AG08395 (cell line): Measurements from ENCODE around the gene SLC7A7.
A peak's percentile ranks its signal among the peaks of the same experiment; 100 is the strongest.
"Not testable (repeated sequence)": the region's sequence is repeated elsewhere in the genome, so short reads cannot be mapped to it uniquely, and the experiment has no call there.

Experiments used
- DNase-seq: peaks from one replicate; pipeline ENCODE4 v3.0.0; 2012; ENCODE audit warnings: mixed read lengths, low spot score

SLC7A7 gene

GRCh38 chr14:22792158-22792557, 23.1 kb downstream of the SLC7A7 start:
- no peak for DNase-seq

GRCh38 chr14:22791301-22791700, 23.9 kb downstream of the SLC7A7 start:
- DNase-seq = peak; percentile 73

- no peak for DNase-seq
Observed at GRCh38 chr14:22786685-22787084, 28.6 kb downstream of the SLC7A7 start.

- DNase-seq = peak; percentile 57
Observed at GRCh38 chr14:22781301-22781991, 33.8 kb downstream of the SLC7A7 start.

GRCh38 chr14:22780941-22781300, 34.3 kb downstream of the SLC7A7 start:
- DNase-seq = no peak

GRCh38 chr14:22780105-22780679, 35.0 kb downstream of the SLC7A7 start:
- no peak for DNase-seq

- no peak for DNase-seq
Observed at GRCh38 chr14:22778084-22778483, 37.2 kb downstream of the SLC7A7 start.

- not testable (repeated sequence) for DNase-seq
Observed at GRCh38 chr14:22776849-22777248, 38.4 kb downstream of the SLC7A7 start.

- DNase-seq = no peak
Observed at GRCh38 chr14:22776215-22776614, 39.0 kb downstream of the SLC7A7 start.

- DNase-seq = no peak
Observed at GRCh38 chr14:22774011-22774706, 41.1 kb downstream of the SLC7A7 start.

- no peak for DNase-seq
Observed at GRCh38 chr14:22773162-22774010, 41.8 kb downstream of the SLC7A7 start.

GRCh38 chr14:22772725-22773124, 42.5 kb downstream of the SLC7A7 start:
- no peak for DNase-seq

- DNase-seq = no peak
Observed at GRCh38 chr14:22770481-22771187, 44.6 kb downstream of the SLC7A7 start.

- DNase-seq = no peak
Observed at GRCh38 chr14:22769369-22769768, 45.9 kb downstream of the SLC7A7 start.

GRCh38 chr14:22768947-22769346, 46.3 kb downstream of the SLC7A7 start:
- no peak for DNase-seq

- no peak for DNase-seq
Observed at GRCh38 chr14:22767323-22767589, 48.0 kb downstream of the SLC7A7 start.

- peak; percentile 98 for DNase-seq
Observed at GRCh38 chr14:22766457-22767322, 48.5 kb downstream of the SLC7A7 start, which contains the start of gene OXA1L. Gene OXA1L, plus strand, starts transcription at chr14:22766688. Its CDS starts 14 bp downstream, at chr14:22766702.

- DNase-seq = no peak
Observed at GRCh38 chr14:22764382-22764781, 50.9 kb downstream of the SLC7A7 start.

GRCh38 chr14:22761734-22762133, 53.5 kb downstream of the SLC7A7 start:
- no peak for DNase-seq

- DNase-seq = not testable (repeated sequence)
Observed at GRCh38 chr14:22757972-22758650, 57.1 kb downstream of the SLC7A7 start.
